ENCODE data around the gene LYPD6B. TPM values are rescaled to one million over a fixed set of nuclear protein-coding genes. Genes with fewer than 3 reads are reported as not detected.

LYPD6B gene
- total RNA-seq, 4 donors from 2014 or later: 3.1 to 9.2 (median 7.6) TPM

DNA sequence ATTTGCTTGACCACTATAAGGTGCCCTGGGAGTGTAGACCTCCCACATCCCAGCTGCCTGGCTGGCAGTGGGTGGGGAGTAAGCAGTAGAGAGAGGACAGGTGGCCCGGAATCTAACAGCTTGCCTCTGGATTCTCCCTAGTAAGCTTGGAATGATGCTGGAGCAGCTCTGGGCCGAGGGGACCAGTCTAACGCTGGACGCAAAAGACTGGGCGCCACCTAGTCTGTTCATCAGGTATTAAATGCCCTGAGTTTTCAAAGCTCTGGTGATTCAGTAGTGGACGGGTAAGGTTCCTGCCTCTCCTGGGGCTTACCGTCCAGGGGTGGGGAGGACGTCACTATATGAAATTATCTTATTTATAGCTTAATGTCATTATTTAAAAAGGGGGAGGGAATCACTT lies 648 bp upstream of the LYPD6B start:
- H3K36me3 ChIP-seq: no peaks in the 10 kb centered on the region
- no peaks in the 10 kb centered on the region for H3K9me3 ChIP-seq
- TF ChIP-seq, protein P1, sequence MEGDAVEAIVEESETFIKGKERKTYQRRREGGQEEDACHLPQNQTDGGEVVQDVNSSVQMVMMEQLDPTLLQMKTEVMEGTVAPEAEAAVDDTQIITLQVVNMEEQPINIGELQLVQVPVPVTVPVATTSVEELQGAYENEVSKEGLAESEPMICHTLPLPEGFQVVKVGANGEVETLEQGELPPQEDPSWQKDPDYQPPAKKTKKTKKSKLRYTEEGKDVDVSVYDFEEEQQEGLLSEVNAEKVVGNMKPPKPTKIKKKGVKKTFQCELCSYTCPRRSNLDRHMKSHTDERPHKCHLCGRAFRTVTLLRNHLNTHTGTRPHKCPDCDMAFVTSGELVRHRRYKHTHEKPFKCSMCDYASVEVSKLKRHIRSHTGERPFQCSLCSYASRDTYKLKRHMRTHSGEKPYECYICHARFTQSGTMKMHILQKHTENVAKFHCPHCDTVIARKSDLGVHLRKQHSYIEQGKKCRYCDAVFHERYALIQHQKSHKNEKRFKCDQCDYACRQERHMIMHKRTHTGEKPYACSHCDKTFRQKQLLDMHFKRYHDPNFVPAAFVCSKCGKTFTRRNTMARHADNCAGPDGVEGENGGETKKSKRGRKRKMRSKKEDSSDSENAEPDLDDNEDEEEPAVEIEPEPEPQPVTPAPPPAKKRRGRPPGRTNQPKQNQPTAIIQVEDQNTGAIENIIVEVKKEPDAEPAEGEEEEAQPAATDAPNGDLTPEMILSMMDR (IDR thresholded peaks at IDR 0.05): peak in 2 of 6 experiments; percentile 7 to 27
- no peak for TF ChIP-seq POLR2A (IDR thresholded peaks at IDR 0.05)
- WGBS, 2 donors: 35 to 53% methylated on average over 4 to 7 of the region's 8 CpGs
- H3K27ac ChIP-seq: peak overlapping the region in 1 of 4 donors; percentile 64
- H3K4me1 ChIP-seq: peaks cover 0 to 21% (median 9%) of the 10 kb centered on the region in 3 donors
- DNase-seq: no peak
- H3K4me3 ChIP-seq: peak overlapping the region; percentile 45 to 69 (median 56)
- intact Hi-C loops (cut with DNase I): no loop called here
- peaks cover 0 to 45% (median 0%) of the 10 kb centered on the region in 4 donors for H3K27me3 ChIP-seq

DNA sequence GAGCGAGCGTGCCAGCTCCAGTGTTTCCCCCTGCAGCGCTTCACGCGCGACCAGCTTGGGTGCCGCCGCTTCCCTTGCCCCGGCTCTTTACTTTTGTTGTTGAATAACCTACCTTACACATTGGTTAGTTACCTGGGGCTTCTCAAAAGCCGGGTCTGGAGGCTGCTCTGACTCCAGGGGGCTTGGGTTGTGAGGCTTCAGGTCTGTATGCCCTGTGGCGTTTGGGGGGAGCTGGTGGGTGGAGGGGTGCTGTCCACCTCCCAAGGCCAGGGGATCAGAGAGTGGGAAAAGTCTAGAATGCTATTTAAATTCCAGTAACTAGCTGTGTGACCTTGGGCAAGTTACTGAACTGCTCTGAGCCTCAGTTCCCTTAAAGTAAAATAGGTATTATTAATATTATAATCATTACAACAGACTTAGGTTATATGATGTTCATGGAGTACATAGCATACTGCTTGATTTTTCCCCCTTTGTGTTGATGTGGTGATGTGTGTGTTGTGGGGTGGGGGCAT lies 770 bp downstream of the LYPD6B start:
- Histone ChIP-seq H3K4me3 (peak overlapping the region; percentile 45 to 69 (median 56)), H3K27me3 (peaks cover 0 to 39% (median 0%) of the 10 kb centered on the region in 4 donors), H3K9me3 (no peaks in the 10 kb centered on the region), H3K36me3 (no peaks in the 10 kb centered on the region), H3K27ac (peak overlapping the region in 2 of 4 donors; percentile 23 to 58), H3K4me1 (peaks cover 0 to 21% (median 9%) of the 10 kb centered on the region in 3 donors)
- TF ChIP-seq POLR2A (IDR thresholded peaks at IDR 0.05): no peak
- TF ChIP-seq, protein P1 (IDR thresholded peaks at IDR 0.05): no peak
- DNase-seq: no peak
- 17 to 30% methylated on average over 6 to 10 of the region's 11 CpGs for WGBS, 2 donors
- intact Hi-C loops (cut with DNase I): no loop called here

DNA sequence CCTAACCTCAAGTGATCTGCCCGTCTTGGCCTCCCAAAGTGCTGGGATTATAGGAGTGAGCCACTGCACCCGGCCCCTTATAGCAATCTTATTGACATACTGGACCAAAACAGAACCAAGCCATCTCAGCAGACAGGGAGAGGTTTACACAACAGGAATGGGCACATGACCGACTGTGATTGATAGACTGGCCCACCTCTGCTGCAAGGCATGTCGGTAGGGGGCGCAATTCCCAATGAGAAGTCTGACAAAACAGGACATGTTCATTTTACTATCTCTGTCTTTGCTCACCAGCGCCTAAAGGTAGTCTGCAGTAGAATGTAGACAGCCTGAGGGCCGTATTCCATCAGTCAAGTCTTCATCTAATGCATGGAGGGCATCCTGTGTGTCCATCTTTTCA lies 2.0 kb downstream of the LYPD6B start:
- no peak overlapping the region for H3K4me3 ChIP-seq
- H3K9me3 ChIP-seq: no peaks in the 10 kb centered on the region
- DNase-seq: no peak
- 58 to 66% methylated on average over 7 of the region's 7 CpGs for WGBS, 2 donors
- intact Hi-C loops (cut with DNase I): no loop called here
- no peak overlapping the region for H3K27ac ChIP-seq
- peaks cover 0 to 21% (median 9%) of the 10 kb centered on the region in 3 donors for H3K4me1 ChIP-seq
- H3K27me3 ChIP-seq: peaks cover 0 to 39% (median 0%) of the 10 kb centered on the region in 4 donors
- no peaks in the 10 kb centered on the region for H3K36me3 ChIP-seq
- TF ChIP-seq, protein P1 (IDR thresholded peaks at IDR 0.05): peak in 3 of 6 experiments; percentile 23 to 57 (median 34)
- no peak for TF ChIP-seq POLR2A (IDR thresholded peaks at IDR 0.05)

DNA sequence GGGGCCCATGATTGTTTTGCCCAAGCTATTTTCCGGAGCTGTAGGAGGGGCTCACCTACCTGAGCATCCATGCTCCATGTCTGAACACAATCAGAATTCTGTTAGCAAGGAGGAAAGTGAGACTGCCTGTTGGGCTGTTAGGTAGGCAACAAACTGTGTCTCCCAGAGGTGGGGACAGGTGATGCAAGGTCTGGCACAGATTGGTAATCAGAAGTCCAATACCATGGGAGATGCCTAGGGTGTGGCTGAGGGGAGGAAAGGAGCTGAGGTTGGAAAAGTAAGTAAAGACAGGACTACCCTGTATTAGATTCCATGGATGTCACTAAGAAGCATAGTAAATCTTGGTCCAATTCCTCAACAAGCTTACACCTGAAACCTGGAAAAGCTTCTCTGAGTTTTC lies 3.0 kb downstream of the LYPD6B start:
- intact Hi-C loops (cut with DNase I): no loop called here
- H3K9me3 ChIP-seq: no peaks in the 10 kb centered on the region
- no peak for DNase-seq
- H3K36me3 ChIP-seq: no peaks in the 10 kb centered on the region
- H3K4me1 ChIP-seq: peaks cover 0 to 21% (median 9%) of the 10 kb centered on the region in 3 donors
- TF ChIP-seq, protein P1 (IDR thresholded peaks at IDR 0.05): no peak
- TF ChIP-seq POLR2A (IDR thresholded peaks at IDR 0.05): no peak
- H3K27me3 ChIP-seq: peaks cover 0 to 38% (median 0%) of the 10 kb centered on the region in 4 donors
- no peak overlapping the region for H3K4me3 ChIP-seq
- 63 to 75% methylated on average over 1 of the region's 1 CpG for WGBS, 2 donors
- H3K27ac ChIP-seq: no peak overlapping the region

DNA sequence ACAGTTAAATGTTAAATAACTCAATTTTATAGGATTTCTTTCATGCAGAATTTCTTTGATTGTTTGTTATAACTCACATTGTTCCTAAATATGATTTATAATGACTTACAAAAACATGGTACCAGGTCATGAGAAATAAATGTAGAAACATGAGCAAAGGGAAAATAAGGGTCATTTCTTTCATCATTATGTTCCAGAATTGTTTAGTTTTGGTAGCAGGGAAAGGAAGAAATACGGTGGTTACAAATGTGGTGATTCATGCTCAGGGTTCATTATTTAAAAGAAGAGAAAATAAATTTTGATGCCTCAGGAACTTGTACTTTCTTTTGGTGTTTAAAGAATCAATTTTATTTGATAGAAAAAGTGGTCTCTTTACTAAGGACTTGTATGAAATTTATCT lies 4.4 kb downstream of the LYPD6B start:
- Histone ChIP-seq H3K27me3 (peaks cover 0 to 24% (median 0%) of the 10 kb centered on the region in 4 donors), H3K27ac (no peak overlapping the region), H3K9me3 (no peaks in the 10 kb centered on the region), H3K4me3 (no peak overlapping the region), H3K36me3 (no peaks in the 10 kb centered on the region), H3K4me1 (peaks cover 0 to 18% (median 9%) of the 10 kb centered on the region in 3 donors)
- no peak for DNase-seq
- intact Hi-C loops (cut with DNase I): no loop called here
- TF ChIP-seq, protein P1 (IDR thresholded peaks at IDR 0.05): no peak
- no peak for TF ChIP-seq POLR2A (IDR thresholded peaks at IDR 0.05)
- 19 to 35% methylated on average over 1 of the region's 1 CpG for WGBS, 2 donors
